Mucosa of stomach (tissue), 1 donor: Measurements from ENCODE around the gene PLA2R1.

Experiments
- H3K27me3 ChIP-seq: one replicate; pipeline ENCODE4 v1.7.0; 2013; ENCODE audit warnings: mild to moderate bottlenecking, low read length; ENCODE audit not compliant: control insufficient read depth, insufficient read depth
- H3K36me3 ChIP-seq: one replicate; pipeline ENCODE4 v1.7.0; 2013; ENCODE audit warnings: low read length; ENCODE audit not compliant: control insufficient read depth, insufficient read depth
- H3K4me1 ChIP-seq: one replicate; pipeline ENCODE4 v1.7.0; 2013; ENCODE audit warnings: mild to moderate bottlenecking, low read length; ENCODE audit not compliant: control insufficient read depth, insufficient read depth
- H3K4me3 ChIP-seq: one replicate; pipeline ENCODE4 v1.7.0; 2013; ENCODE audit warnings: low read length
- H3K9ac ChIP-seq: one replicate; pipeline ENCODE4 v1.7.0; 2013; ENCODE audit warnings: mild to moderate bottlenecking, low read length, moderate library complexity
- H3K9me3 ChIP-seq: one replicate; pipeline ENCODE4 v1.7.0; 2013; ENCODE audit warnings: mild to moderate bottlenecking, low read length, moderate library complexity; ENCODE audit not compliant: control insufficient read depth
- donor health status: Pancreatic carcinoma.

The PLA2R1 gene

DNA sequence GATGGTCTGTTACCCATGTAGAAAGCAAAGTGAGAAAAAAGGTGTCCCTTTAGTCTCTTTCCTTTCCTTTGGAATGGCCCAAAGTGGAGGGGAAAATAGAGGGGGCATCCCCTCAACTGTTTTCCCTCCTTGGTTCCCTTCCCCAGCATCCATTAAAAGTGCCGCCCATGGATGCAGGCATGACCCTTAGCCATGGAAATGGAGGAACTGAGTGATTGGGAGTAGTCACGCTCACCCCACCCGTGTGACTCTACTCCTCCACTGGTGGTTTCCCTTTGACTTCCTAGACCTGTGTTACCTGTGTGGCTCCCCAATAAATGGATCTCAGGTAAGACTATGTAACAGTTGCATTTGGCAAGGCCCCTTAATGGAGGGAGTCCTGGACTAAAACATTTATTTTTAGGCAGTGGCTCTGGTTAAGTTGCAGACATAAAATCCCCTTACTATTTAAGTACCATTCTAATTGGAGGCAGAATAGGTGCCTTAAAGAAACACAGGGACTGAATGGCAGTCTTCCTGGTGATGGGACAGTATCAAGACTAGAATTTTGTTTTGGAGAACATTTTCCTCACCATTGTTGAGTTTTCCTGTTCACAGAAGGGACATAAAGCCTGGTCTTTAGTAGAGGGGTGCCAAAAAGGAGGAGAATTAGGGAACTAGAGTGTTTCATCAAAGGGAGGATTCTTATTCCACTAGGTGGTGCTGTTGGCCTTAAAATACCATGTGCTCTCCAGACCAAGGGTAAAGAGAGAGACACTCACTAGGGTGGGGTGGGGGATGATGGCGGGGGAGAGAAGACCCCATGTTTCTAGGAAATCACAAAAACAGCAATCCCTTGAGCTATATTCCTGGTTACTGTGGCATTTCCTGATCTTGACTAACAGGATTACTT is 25.7 kb upstream of the PLA2R1 start:
- Histone ChIP-seq H3K36me3 (no peaks in the 10 kb centered on the region), H3K9me3 (peaks cover 16% of the 10 kb centered on the region), H3K4me1 (no peaks in the 10 kb centered on the region), H3K9ac (no peak overlapping the region), H3K4me3 (no peak overlapping the region), H3K27me3 (peaks cover 5% of the 10 kb centered on the region)

DNA sequence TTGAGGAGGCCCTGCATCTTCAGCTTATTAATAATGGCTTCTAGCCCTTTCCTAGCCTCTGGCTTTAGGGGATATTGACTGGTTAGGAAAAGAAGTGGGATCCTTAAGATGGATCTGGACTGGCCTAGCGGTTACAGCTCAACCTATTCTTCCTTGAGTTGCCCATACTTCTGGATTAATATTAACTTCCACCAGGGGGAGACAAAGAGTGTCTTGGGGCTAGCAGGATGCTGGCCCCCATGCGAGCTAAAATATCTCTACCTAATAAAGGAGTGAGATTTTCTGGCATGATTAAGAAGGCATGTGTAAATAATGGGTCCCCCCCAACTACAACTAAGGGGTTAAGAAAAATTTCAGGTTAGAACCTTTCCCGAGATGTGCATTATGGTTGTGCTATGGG is 23.2 kb upstream of the PLA2R1 start:
- H3K4me1 ChIP-seq, result no peaks in the 10 kb centered on the region
- peaks cover 16% of the 10 kb centered on the region for H3K9me3 ChIP-seq
- no peaks in the 10 kb centered on the region for H3K36me3 ChIP-seq
- peaks cover 5% of the 10 kb centered on the region for H3K27me3 ChIP-seq
- no peak overlapping the region for H3K9ac ChIP-seq
- H3K4me3 ChIP-seq, result no peak overlapping the region

- no peaks in the 10 kb centered on the region for H3K36me3 ChIP-seq
- no peaks in the 10 kb centered on the region for H3K9me3 ChIP-seq
- peaks cover 18% of the 10 kb centered on the region for H3K4me1 ChIP-seq
- no peak overlapping the region for H3K4me3 ChIP-seq
- peaks cover 29% of the 10 kb centered on the region for H3K27me3 ChIP-seq
- H3K9ac ChIP-seq, result no peak overlapping the region
Measured at GRCh38 chr2:160077912-160078810, 15.7 kb upstream of the PLA2R1 start.

DNA sequence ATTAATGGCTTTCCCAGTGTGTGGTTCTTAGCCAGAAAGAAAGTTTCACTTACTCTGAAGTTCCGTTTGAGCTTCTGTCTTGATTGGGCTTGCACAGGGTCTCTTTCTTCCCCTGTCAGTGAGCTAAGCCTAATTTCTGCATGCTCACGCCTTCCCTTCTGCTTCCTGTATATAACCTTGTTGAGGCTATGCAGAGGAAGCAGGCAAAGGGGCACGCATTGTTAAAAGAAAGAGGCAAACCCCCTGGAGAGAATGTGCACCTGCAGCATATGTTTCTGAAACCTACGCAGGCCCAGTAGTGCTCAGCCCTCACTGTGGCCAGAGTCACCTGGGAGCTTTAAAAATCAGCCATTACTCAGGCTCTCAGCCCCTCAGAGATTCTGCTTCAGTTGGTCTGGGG is 14.5 kb upstream of the PLA2R1 start:
- Histone ChIP-seq H3K9ac (no peak overlapping the region), H3K4me3 (no peak overlapping the region), H3K9me3 (no peaks in the 10 kb centered on the region), H3K27me3 (peaks cover 35% of the 10 kb centered on the region), H3K36me3 (no peaks in the 10 kb centered on the region), H3K4me1 (peaks cover 18% of the 10 kb centered on the region)

DNA sequence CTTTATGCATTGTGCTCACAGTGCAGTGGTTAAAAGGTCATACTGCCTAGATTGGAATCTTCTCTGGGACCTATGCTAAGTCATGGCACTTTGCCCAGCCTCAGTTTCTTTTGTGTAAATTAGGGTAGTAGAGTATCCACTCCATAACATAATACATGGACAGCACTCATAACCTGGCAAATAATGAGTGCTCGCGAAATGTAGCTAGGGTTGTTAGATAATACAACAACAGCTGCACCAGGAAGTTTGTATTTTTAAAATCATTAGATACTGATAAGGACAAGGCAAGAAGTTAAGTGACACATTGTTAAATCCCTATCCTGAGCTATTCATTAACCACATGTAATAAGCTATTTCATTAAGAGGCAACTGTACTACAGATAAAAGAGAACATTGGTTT is 13.8 kb upstream of the PLA2R1 start:
- H3K4me3 ChIP-seq, result no peak overlapping the region
- peaks cover 35% of the 10 kb centered on the region for H3K27me3 ChIP-seq
- H3K4me1 ChIP-seq, result peaks cover 18% of the 10 kb centered on the region
- H3K9ac ChIP-seq, result no peak overlapping the region
- no peaks in the 10 kb centered on the region for H3K9me3 ChIP-seq
- no peaks in the 10 kb centered on the region for H3K36me3 ChIP-seq

DNA sequence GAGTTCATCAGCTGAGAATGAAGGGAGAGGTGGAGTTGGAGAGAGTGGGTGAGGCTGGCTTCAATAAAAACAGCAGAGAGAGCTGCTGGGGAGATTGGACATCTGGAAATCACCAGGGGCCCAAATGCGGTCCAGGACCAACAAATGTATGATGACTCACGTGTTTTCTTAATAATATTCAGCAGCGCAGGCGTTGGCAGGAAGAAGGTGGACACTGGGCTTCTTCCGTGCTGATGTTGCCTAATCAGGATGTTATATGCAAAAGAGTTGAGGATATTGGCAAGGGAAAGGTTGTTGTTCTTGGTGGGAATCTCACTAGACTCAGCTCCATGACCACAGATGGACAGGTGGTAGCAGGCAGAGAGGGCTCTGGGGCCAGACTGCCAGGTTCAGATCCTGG is 12.8 kb upstream of the PLA2R1 start:
- H3K4me3 ChIP-seq, result no peak overlapping the region
- H3K9me3 ChIP-seq, result no peaks in the 10 kb centered on the region
- H3K4me1 ChIP-seq, result peaks cover 18% of the 10 kb centered on the region
- H3K9ac ChIP-seq, result no peak overlapping the region
- H3K36me3 ChIP-seq, result no peaks in the 10 kb centered on the region
- H3K27me3 ChIP-seq, result peaks cover 35% of the 10 kb centered on the region

DNA sequence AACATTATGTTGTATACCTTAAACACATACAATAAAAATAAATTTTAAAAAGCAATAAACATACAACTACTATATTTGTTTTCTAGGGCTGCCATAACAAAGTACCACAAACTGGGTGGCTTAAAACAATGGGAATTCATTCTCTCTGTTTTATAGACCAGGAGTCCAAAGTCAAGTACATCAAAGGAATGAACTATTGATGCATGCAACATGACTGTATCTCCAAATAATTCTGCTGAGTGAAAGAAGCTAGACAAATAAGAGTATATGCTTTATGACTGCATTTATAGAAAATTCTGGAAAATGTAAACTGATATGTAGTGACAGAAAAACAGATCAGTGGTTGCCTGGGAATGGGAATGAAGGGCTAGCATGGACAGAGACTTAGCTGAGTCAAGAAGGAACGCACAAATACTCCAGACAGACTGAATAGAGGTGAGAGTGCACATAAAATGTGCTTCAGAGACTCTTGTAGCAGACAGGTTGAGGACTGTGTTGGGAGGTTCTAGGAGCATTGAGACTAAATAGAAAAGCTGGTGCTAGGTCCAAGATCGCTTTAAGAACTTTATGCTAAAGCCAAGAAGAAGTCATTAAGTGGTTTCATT is 11.0 kb upstream of the PLA2R1 start:
- Histone ChIP-seq H3K27me3 (peaks cover 35% of the 10 kb centered on the region), H3K9me3 (no peaks in the 10 kb centered on the region), H3K9ac (no peak overlapping the region), H3K36me3 (no peaks in the 10 kb centered on the region), H3K4me3 (no peak overlapping the region), H3K4me1 (peaks cover 18% of the 10 kb centered on the region)

GRCh38 chr2:160068906-160069305 is 6.5 kb upstream of the PLA2R1 start:
- Histone ChIP-seq H3K36me3 (no peaks in the 10 kb centered on the region), H3K9me3 (no peaks in the 10 kb centered on the region), H3K27me3 (peaks cover 17% of the 10 kb centered on the region), H3K4me3 (no peak overlapping the region), H3K9ac (no peak overlapping the region), H3K4me1 (no peaks in the 10 kb centered on the region)

- H3K4me3 ChIP-seq, result no peak overlapping the region
Measured at GRCh38 chr2:160064916-160065315, 2.5 kb upstream of the PLA2R1 start.

DNA sequence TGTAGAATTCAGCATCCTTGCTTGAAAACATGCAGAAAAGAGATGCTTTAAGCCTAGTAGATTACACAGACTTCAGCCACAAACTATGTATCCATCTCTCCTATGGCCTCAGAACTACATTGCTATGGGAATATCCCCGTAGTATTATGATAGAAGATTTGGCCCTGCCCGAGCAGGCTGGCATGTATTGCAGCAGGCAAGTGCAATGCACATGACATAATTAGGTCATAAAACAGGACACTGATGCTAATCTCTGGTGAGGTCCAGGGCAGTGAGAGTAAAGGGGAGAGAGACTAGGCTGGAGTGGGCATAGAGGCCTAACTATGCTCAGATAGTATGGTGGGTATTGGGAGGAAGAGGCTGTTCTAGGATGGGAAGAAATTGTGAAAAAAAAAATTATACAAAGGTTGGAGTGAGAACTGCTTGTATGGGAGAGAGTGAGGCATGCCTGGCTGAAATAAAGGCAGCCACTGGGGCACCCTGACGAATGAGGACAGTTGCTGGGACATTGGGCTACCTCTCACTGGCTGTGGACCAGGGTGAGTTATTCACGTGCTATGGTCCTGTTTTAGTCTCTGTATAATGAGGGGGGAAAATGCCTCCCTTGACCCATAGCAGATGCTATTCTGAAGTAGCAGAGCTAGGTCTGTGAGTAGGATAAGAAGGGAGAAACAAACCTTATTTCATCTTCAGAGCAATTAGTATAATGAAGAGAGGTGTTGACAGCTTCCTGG is 1.6 kb upstream of the PLA2R1 start:
- H3K36me3 ChIP-seq, result no peaks in the 10 kb centered on the region
- peaks cover 47% of the 10 kb centered on the region for H3K27me3 ChIP-seq
- H3K9ac ChIP-seq, result no peak overlapping the region
- H3K9me3 ChIP-seq, result no peaks in the 10 kb centered on the region
- H3K4me3 ChIP-seq, result no peak overlapping the region
- peaks cover 9% of the 10 kb centered on the region for H3K4me1 ChIP-seq

More at GRCh38 chr2:160064916-160065315, 2.5 kb upstream of the PLA2R1 start:
- H3K27me3 ChIP-seq, result peaks cover 43% of the 10 kb centered on the region
- no peaks in the 10 kb centered on the region for H3K9me3 ChIP-seq
- peaks cover 9% of the 10 kb centered on the region for H3K4me1 ChIP-seq
- H3K36me3 ChIP-seq, result no peaks in the 10 kb centered on the region
- no peak overlapping the region for H3K9ac ChIP-seq

DNA sequence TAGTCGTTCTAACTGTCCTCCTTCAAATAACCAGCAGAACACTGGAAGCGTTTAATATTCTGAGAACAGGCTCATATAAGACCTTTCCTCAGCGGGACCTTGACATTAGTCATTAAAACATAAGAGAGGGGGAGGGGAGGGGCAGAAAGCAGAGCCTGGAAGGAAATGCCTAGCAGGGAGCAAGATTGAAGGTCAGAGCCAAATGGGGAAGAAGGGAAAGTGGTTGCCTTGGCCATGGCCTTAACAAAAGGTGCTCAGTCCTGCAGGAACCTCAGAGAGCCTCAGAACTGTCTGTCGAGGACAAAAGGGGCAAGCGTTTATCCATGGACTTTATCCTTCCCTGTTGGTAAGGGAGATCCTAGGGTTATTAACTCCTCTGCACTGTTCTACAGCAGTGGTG is 856 bp upstream of the PLA2R1 start:
- H3K4me3 ChIP-seq, result no peak overlapping the region
- H3K27me3 ChIP-seq, result peaks cover 47% of the 10 kb centered on the region
- H3K4me1 ChIP-seq, result peaks cover 9% of the 10 kb centered on the region
- H3K36me3 ChIP-seq, result no peaks in the 10 kb centered on the region
- H3K9me3 ChIP-seq, result no peaks in the 10 kb centered on the region
- H3K9ac ChIP-seq, result no peak overlapping the region
